HepG2 (cell line): ENCODE data around the gene CMIP. TPM values are rescaled to one million over a fixed set of nuclear protein-coding genes. Genes with fewer than 3 reads are reported as not detected.

ENCODE experiments used
- ATF7-NPFF ChIP-seq: sonication (generic); formaldehyde crosslinking; IDR thresholded peaks from 2 replicates; pipeline ENCODE4 v1.8.1; 2023; ENCODE audit warnings: mild to moderate bottlenecking, low read depth, missing genetic modification reagents, moderate library complexity
- ELK4 ChIP-seq: sonication (generic); formaldehyde crosslinking; IDR thresholded peaks from 2 replicates; pipeline ENCODE4 v1.9.0; 2021; ENCODE audit warnings: missing genetic modification reagents, borderline replicate concordance
- HCFC1 ChIP-seq: fragments of 150-350 bp; IDR thresholded peaks from 2 replicates; pipeline ENCODE4 v1.6.1; 2014; ENCODE audit warnings: low read depth, low read length
- HNRNPL ChIP-seq: fragments of 200-400 bp; formaldehyde crosslinking; IDR thresholded peaks from 2 replicates; pipeline ENCODE4 v1.6.1; 2017; ENCODE audit warnings: mild to moderate bottlenecking, low read depth, low read length
- IRX3 ChIP-seq: sonication (generic); formaldehyde crosslinking; IDR thresholded peaks from 2 replicates; pipeline ENCODE4 v1.8.1; 2023; ENCODE audit warnings: mild to moderate bottlenecking, low read depth, missing genetic modification reagents, borderline replicate concordance
- MAFG ChIP-seq: sonication (generic); formaldehyde crosslinking; IDR thresholded peaks from 2 replicates; pipeline ENCODE4 v1.5.1; 2020; ENCODE audit warnings: mild to moderate bottlenecking, missing genetic modification reagents
- MIER3 ChIP-seq: IDR thresholded peaks from 2 replicates; pipeline ENCODE4 v1.6.1; 2016; ENCODE audit warnings: missing compliant biosample characterization, borderline replicate concordance
- MTERF4 ChIP-seq: sonication (generic); formaldehyde crosslinking; IDR thresholded peaks from 2 replicates; pipeline ENCODE4 v1.8.0; 2023; ENCODE audit warnings: mild to moderate bottlenecking, missing genetic modification reagents
- NKX3-1 ChIP-seq: sonication (generic); formaldehyde crosslinking; IDR thresholded peaks from 2 replicates; pipeline ENCODE4 v1.5.0; 2020; ENCODE audit warnings: missing genetic modification reagents
- RFX3 ChIP-seq: IDR thresholded peaks from 2 replicates; pipeline ENCODE4 v1.6.1; 2016; ENCODE audit warnings: missing biosample characterization, missing genetic modification reagents
- SALL1 ChIP-seq: sonication (generic); formaldehyde crosslinking; IDR thresholded peaks from 2 replicates; pipeline ENCODE4 v1.8.0; 2022; ENCODE audit warnings: mild to moderate bottlenecking, missing genetic modification reagents
- SALL2 ChIP-seq: sonication (generic); formaldehyde crosslinking; IDR thresholded peaks from 2 replicates; pipeline ENCODE4 v1.8.1; 2023; ENCODE audit warnings: mild to moderate bottlenecking, missing genetic modification reagents, inconsistent platforms
- SMAD3 ChIP-seq: sonication (generic); formaldehyde crosslinking; IDR thresholded peaks from 2 replicates; pipeline ENCODE4 v1.4.0; 2020; ENCODE audit warnings: missing genetic modification reagents
- SRSF1 ChIP-seq: fragments of 200-400 bp; formaldehyde crosslinking; optimal IDR thresholded peaks from 2 replicates; pipeline ENCODE3; 2017; ENCODE audit warnings: mild to moderate bottlenecking, low read depth, low read length, moderate library complexity
- SRY ChIP-seq: sonication (generic); formaldehyde crosslinking; IDR thresholded peaks from 2 replicates; pipeline ENCODE4 v1.8.0; 2022; ENCODE audit warnings: mild to moderate bottlenecking, missing genetic modification reagents
- THAP11 ChIP-seq: IDR thresholded peaks from 2 replicates; pipeline ENCODE4 v1.6.1; 2016; ENCODE audit warnings: missing biosample characterization, missing genetic modification reagents
- ZKSCAN8 ChIP-seq: IDR thresholded peaks from 2 replicates; pipeline ENCODE4 v1.6.1; 2016; ENCODE audit warnings: borderline replicate concordance, missing genetic modification reagents, missing compliant biosample characterization
- ZNF17 ChIP-seq: sonication (generic); formaldehyde crosslinking; IDR thresholded peaks from 2 replicates; pipeline ENCODE4 v1.5.0; 2020; ENCODE audit warnings: mild to moderate bottlenecking, missing genetic modification reagents
- ZNF180 ChIP-seq: sonication (generic); formaldehyde crosslinking; IDR thresholded peaks from 2 replicates; pipeline ENCODE4 v1.4.0; 2020; ENCODE audit warnings: low read depth, missing genetic modification reagents, borderline replicate concordance
- ZNF207 ChIP-seq: fragments of 450-650 bp; IDR thresholded peaks from 2 replicates; pipeline ENCODE4 v1.6.1; 2016; ENCODE audit warnings: antibody characterized with exemption, borderline replicate concordance
- ZNF280D ChIP-seq: sonication (generic); formaldehyde crosslinking; IDR thresholded peaks from 2 replicates; pipeline ENCODE4 v1.5.1; 2020; ENCODE audit warnings: mild to moderate bottlenecking, missing genetic modification reagents
- ZNF30 ChIP-seq: sonication (generic); formaldehyde crosslinking; IDR thresholded peaks from 2 replicates; pipeline ENCODE4 v1.5.0; 2020; ENCODE audit warnings: mild to moderate bottlenecking, missing genetic modification reagents
- ZNF556 ChIP-seq: sonication (generic); formaldehyde crosslinking; IDR thresholded peaks from 2 replicates; pipeline ENCODE4 v1.4.0; 2020; ENCODE audit warnings: mild to moderate bottlenecking, missing genetic modification reagents, borderline replicate concordance
- ZNF567 ChIP-seq: sonication (generic); formaldehyde crosslinking; IDR thresholded peaks from 2 replicates; pipeline ENCODE4 v1.8.1; 2023; ENCODE audit warnings: mild to moderate bottlenecking, missing genetic modification reagents, borderline replicate concordance
- ZNF749 ChIP-seq: sonication (generic); formaldehyde crosslinking; IDR thresholded peaks from 2 replicates; pipeline ENCODE4 v1.8.0; 2022; ENCODE audit warnings: mild to moderate bottlenecking, missing genetic modification reagents, moderate library complexity, borderline replicate concordance
- ZNF775 ChIP-seq: sonication (generic); formaldehyde crosslinking; IDR thresholded peaks from 2 replicates; pipeline ENCODE4 v1.4.0; 2020; ENCODE audit warnings: missing genetic modification reagents, mild to moderate bottlenecking, moderate library complexity, borderline replicate concordance
- polyA plus RNA-seq, 8 experiments: library from polyadenylated mRNA; depleted of rRNA in 3 of 8; stranded (reverse) in 7 of 8; unstranded in 1 of 8; fragments of >200 nt; fragmentation: Illumina TruSeq in 4 of 8; extraction: Trizol in 4 of 8; gene quantifications; 2 replicates each; pipeline versions ENCODE4 v1.2.1 to v1.2.3, GENCODE V29; 2011 to 2016; ENCODE audit warnings: low read depth in 4 of 8, missing spikeins in 1 of 8, mixed read lengths in 1 of 8; ENCODE audit not compliant: insufficient read depth in 1 of 8
- total RNA-seq, 5 experiments: library from RNA; depleted of rRNA; stranded (reverse); fragments of >200 nt; fragmentation: Illumina TruSeq; extraction: Trizol; gene quantifications; 2 replicates each; pipeline ENCODE4 v1.2.3, GENCODE V29; 2016; ENCODE audit warnings: low read depth in 1 of 5

The CMIP gene
- total and polyA plus RNA-seq, 2 of the 13 experiments (the other 11 are each of a cell fraction or from before 2014, with no cell fraction given): 10.9 to 18.1 TPM

GRCh38 chr16:81443688-81444447, 740 bp upstream of the CMIP start (continued):
- TF ChIP-seq ZNF280D (CRISPR knock-in tag) (0 out of 2 replicates have a peak, but pooled peaks have one; percentile 30), MTERF4 (CRISPR knock-in tag) (0 out of 2 replicates have a peak, but pooled peaks have one; percentile 54), HCFC1 (no peak), ZNF556 (CRISPR knock-in tag) (no peak), THAP11 (no peak), ZNF775 (CRISPR knock-in tag) (no peak), NKX3-1 (CRISPR knock-in tag) (no peak), RFX3 (CRISPR knock-in tag) (no peak), IRX3 (no peak), ZNF567 (no peak), HNRNPL (no peak), SALL1 (peak; percentile 46), ELK4 (no peak), SMAD3 (no peak), SRY (CRISPR knock-in tag) (no peak), MAFG (no peak), ZNF749 (CRISPR knock-in tag) (no peak), ZNF17 (CRISPR knock-in tag) (no peak), SRSF1 (no peak), ZNF180 (no peak), ZKSCAN8 (CRISPR knock-in tag) (no peak), ATF7-NPFF (CRISPR knock-in tag) (no peak), ZNF207 (no peak), MIER3 (CRISPR knock-in tag) (no peak), SALL2 (CRISPR knock-in tag) (0 out of 2 replicates have a peak, but pooled peaks have one; percentile 10), ZNF30 (CRISPR knock-in tag) (no peak)
